Transverse colon (tissue), 4 donors: ENCODE measurements around the gene MPST.

ENCODE experiments used
- POLR2A ChIP-seq: fragments of 450-650 bp; IDR thresholded peaks from one replicate; pipeline ENCODE4 v1.6.1; 2016; ENCODE audit warnings: antibody characterized with exemption, mild to moderate bottlenecking, moderate library complexity
- POLR2AphosphoS5 ChIP-seq, 3 donors: sonication (generic); formaldehyde crosslinking; IDR thresholded peaks; one replicate each; pipeline ENCODE4 v1.6.1; 2016; ENCODE audit warnings: antibody characterized with exemption in 3 of 3
- TF ChIP-seq, protein P1 (sequence below), 5 experiments: fragments of 200-600 bp in 3 of 5; fragments of 450-650 bp in 2 of 5; sonication (generic) in 3 of 5; IDR thresholded peaks; 1 replicate in 2 of 5; 2 replicates in 3 of 5; pipeline ENCODE4 v1.5.1; 2016 to 2017; ENCODE audit warnings: antibody characterized with exemption in 5 of 5, inconsistent platforms in 3 of 5, mild to moderate bottlenecking in 2 of 5, moderate library complexity in 1 of 5

DNA sequence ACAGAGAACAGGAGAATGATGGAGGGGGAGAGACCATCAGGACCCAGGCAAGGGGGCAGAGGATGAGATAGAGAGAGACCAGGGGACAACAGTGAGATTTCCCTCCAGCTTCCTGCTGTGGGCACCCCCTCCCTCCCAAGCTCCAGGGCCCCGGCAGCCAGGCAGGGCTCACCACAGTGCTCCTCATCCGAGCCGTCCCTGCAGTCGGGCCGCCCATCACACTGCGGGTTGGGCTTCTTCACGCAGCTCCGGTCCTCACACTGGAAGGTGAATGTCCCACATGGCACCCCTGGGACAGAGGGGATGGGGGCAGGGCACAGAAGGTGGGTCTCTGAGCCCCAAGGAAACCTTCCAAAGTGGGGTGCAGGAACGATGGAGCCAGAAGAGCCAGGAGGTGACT, 51.2 kb downstream of the MPST start:
- TF ChIP-seq POLR2A (no peak), POLR2AphosphoS5 (IDR thresholded peaks at IDR 0.05) (no peak)
- TF ChIP-seq, protein P1, sequence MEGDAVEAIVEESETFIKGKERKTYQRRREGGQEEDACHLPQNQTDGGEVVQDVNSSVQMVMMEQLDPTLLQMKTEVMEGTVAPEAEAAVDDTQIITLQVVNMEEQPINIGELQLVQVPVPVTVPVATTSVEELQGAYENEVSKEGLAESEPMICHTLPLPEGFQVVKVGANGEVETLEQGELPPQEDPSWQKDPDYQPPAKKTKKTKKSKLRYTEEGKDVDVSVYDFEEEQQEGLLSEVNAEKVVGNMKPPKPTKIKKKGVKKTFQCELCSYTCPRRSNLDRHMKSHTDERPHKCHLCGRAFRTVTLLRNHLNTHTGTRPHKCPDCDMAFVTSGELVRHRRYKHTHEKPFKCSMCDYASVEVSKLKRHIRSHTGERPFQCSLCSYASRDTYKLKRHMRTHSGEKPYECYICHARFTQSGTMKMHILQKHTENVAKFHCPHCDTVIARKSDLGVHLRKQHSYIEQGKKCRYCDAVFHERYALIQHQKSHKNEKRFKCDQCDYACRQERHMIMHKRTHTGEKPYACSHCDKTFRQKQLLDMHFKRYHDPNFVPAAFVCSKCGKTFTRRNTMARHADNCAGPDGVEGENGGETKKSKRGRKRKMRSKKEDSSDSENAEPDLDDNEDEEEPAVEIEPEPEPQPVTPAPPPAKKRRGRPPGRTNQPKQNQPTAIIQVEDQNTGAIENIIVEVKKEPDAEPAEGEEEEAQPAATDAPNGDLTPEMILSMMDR (IDR thresholded peaks at IDR 0.05), result no peak
